HCT116 (cell line): ENCODE measurements around the gene RFTN2. TPM values are rescaled to one million over a fixed set of nuclear protein-coding genes. Genes with fewer than 3 reads are reported as not detected.

ENCODE experiments used
- ATAC-seq: fragments of 200-7000 bp; cut with Tn5 transposase; 2 replicates; pipeline ENCODE4 v1.9.1; 2020; ENCODE audit warnings: mild to moderate bottlenecking, moderate library complexity
- BruUV-seq: library from RNA; stranded (reverse); fragments of 400-500 nt; replicated peaks from 2 replicates; lab custom pipeline; 2021; lab: Mats Ljungman, UMichigan
- CTCF ChIA-PET: fragments of 300-600 bp; sonication (Branson Sonifier 250); formaldehyde crosslinking; loops from one replicate; lab custom pipeline; 2021; ENCODE audit warnings: antibody characterized with exemption; lab: Charles Lee
- POLR2A ChIA-PET: fragments of 300-600, 350-600 bp; sonication (Branson Sonifier 250); formaldehyde crosslinking; loops from one replicate; lab custom pipeline; 2021; ENCODE audit warnings: antibody characterized with exemption; lab: Charles Lee
- RAD21 ChIA-PET, 2 experiments: fragments of 300-600 bp; sonication (Branson Sonifier 250); formaldehyde crosslinking; loops; one replicate each; lab custom pipeline; 2023; ENCODE audit warnings: low total read pairs in 2 of 2; ENCODE audit not compliant: uncharacterized antibody in 2 of 2, unreplicated experiment in 2 of 2, low non-redundant PET in 1 of 2; lab: Charles Lee
- DNase-seq: peaks from one replicate; pipeline ENCODE4 v3.0.0-alpha.2; 2010; ENCODE audit warnings: low read depth, low spot score
- H2AFZ ChIP-seq: fragments of 200-600 bp; shearing (Covaris generic), sonication (generic); 2 replicates; pipeline ENCODE4 v1.6.1; 2017; ENCODE audit warnings: low read depth, mixed run types, mixed read lengths, antibody characterized with exemption, low read length; ENCODE audit not compliant: poor library complexity, severe bottlenecking
- H3K27ac ChIP-seq: 2 replicates; pipeline ENCODE4 v1.5.1; 2012; ENCODE audit warnings: low read depth, low read length
- H3K27me3 ChIP-seq: fragments of 200-600 bp; sonication (generic); 2 replicates; pipeline ENCODE4 v1.6.1; 2016; ENCODE audit warnings: mixed run types, low read length, mixed read lengths; ENCODE audit not compliant: insufficient read depth
- H3K36me3 ChIP-seq, 2 experiments: fragments of 200-500 bp in 1 of 2; fragments of 200-600 bp in 1 of 2; sonication (Bioruptor generic) in 1 of 2; sonication (generic) in 1 of 2; 2 replicates each; pipeline versions ENCODE4 v1.5.1 to v1.6.1; 2014 to 2016; ENCODE audit warnings: low read length in 2 of 2, inconsistent platforms in 1 of 2, mixed read lengths in 1 of 2, mixed run types in 1 of 2; ENCODE audit not compliant: insufficient read depth in 2 of 2, control insufficient read depth in 1 of 2
- H3K4me1 ChIP-seq, 2 experiments: fragments of 200-600 bp in 1 of 2; sonication (generic) in 1 of 2; 2 replicates each; pipeline versions ENCODE4 v1.5.1 to v1.6.1; 2012 to 2017; ENCODE audit warnings: low read length in 2 of 2, inconsistent platforms in 1 of 2, mild to moderate bottlenecking in 1 of 2, mixed read lengths in 1 of 2, mixed run types in 1 of 2, moderate library complexity in 1 of 2; ENCODE audit not compliant: insufficient read depth in 2 of 2, control insufficient read depth in 1 of 2
- H3K4me2 ChIP-seq: fragments of 200-600 bp; sonication (generic); 2 replicates; pipeline ENCODE4 v1.6.1; 2017; ENCODE audit warnings: mixed run types, low read length, mixed read lengths
- H3K4me3 ChIP-seq, 2 experiments: fragments of 200-600 bp in 1 of 2; sonication (generic) in 1 of 2; replicated peaks in 1 of 2; 2 replicates each; pipeline ENCODE4 v1.5.1; 2011 to 2016; ENCODE audit warnings: low read length in 2 of 2, control low read depth in 1 of 2, low read depth in 1 of 2, mild to moderate bottlenecking in 1 of 2, mixed read lengths in 1 of 2, mixed run types in 1 of 2
- H3K79me2 ChIP-seq: fragments of 200-600 bp; sonication (generic); 2 replicates; pipeline ENCODE4 v1.6.1; 2017; ENCODE audit warnings: mild to moderate bottlenecking, mixed run types, low read length, moderate library complexity, mixed read lengths; ENCODE audit not compliant: insufficient read depth
- H3K9ac ChIP-seq: fragments of 200-600 bp; sonication (generic); 2 replicates; pipeline ENCODE4 v1.6.1; 2016; ENCODE audit warnings: low read length, mixed read lengths
- H3K9me2 ChIP-seq: fragments of 200-600 bp; sonication (generic), shearing (Covaris generic); 2 replicates; pipeline ENCODE4 v1.6.1; 2017; ENCODE audit warnings: mixed run types, mild to moderate bottlenecking, moderate library complexity; ENCODE audit not compliant: insufficient read depth
- H3K9me3 ChIP-seq, 2 experiments: fragments of 200-500 bp in 1 of 2; fragments of 200-600 bp in 1 of 2; sonication (Bioruptor generic) in 1 of 2; sonication (generic) in 1 of 2; 2 replicates each; pipeline ENCODE4 v1.6.1; 2014 to 2017; ENCODE audit warnings: low read length in 2 of 2, mixed read lengths in 2 of 2, inconsistent platforms in 1 of 2, low read depth in 1 of 2, mild to moderate bottlenecking in 1 of 2, mixed run types in 1 of 2, moderate library complexity in 1 of 2; ENCODE audit not compliant: control insufficient read depth in 1 of 2, insufficient read depth in 1 of 2
- H4K20me1 ChIP-seq: fragments of 200-600 bp; sonication (generic), shearing (Covaris generic); 2 replicates; pipeline ENCODE4 v1.6.1; 2017; ENCODE audit warnings: mixed run types, mild to moderate bottlenecking, moderate library complexity; ENCODE audit not compliant: insufficient read depth
- CBX3 ChIP-seq: IDR thresholded peaks from 2 replicates; pipeline ENCODE4 v1.6.1; 2012; ENCODE audit warnings: low read depth
- CEBPB ChIP-seq: IDR thresholded peaks from 2 replicates; pipeline ENCODE4 v1.6.1; 2012; ENCODE audit warnings: low read depth
- EGR1 ChIP-seq: IDR thresholded peaks from 2 replicates; pipeline ENCODE4 v1.6.1; 2012; ENCODE audit warnings: low read depth
- EZH2 ChIP-seq: fragments of 200-600 bp; sonication (generic); IDR thresholded peaks from 2 replicates; pipeline ENCODE4 v1.6.1; 2017; ENCODE audit warnings: antibody characterized with exemption, mixed run types
- FOSL1 ChIP-seq: IDR thresholded peaks from 2 replicates; pipeline ENCODE4 v1.6.1; 2012; ENCODE audit warnings: low read depth
- POLR2A ChIP-seq: IDR thresholded peaks from 2 replicates; pipeline ENCODE4 v1.7.0; 2011; ENCODE audit warnings: borderline replicate concordance; ENCODE audit not compliant: insufficient read depth, insufficient read length; ENCODE audit errors: extremely low read depth
- POLR2AphosphoS5 ChIP-seq: IDR thresholded peaks from 2 replicates; pipeline ENCODE4 v1.6.1; 2011; ENCODE audit warnings: mild to moderate bottlenecking, low read depth, low read length, moderate library complexity
- REST ChIP-seq: IDR thresholded peaks from 2 replicates; pipeline ENCODE4 v1.6.1; 2012; ENCODE audit warnings: low read depth
- SIN3A ChIP-seq: IDR thresholded peaks from 2 replicates; pipeline ENCODE4 v1.6.1; 2012; ENCODE audit warnings: low read depth
- SP1 ChIP-seq: IDR thresholded peaks from 2 replicates; pipeline ENCODE4 v1.6.1; 2012; ENCODE audit warnings: low read depth
- TCF7L2 ChIP-seq: IDR thresholded peaks from 2 replicates; pipeline ENCODE4 v1.7.0; 2011; ENCODE audit warnings: borderline replicate concordance, inconsistent platforms; ENCODE audit not compliant: insufficient read depth, insufficient read length; ENCODE audit errors: extremely low read depth
- ZFX ChIP-seq: fragments of 450-650 bp; IDR thresholded peaks from 2 replicates; pipeline ENCODE4 v1.6.1; 2017
- ZNF274 ChIP-seq: fragments of 200-500 bp; sonication (Bioruptor generic); IDR thresholded peaks from 2 replicates; pipeline ENCODE4 v1.6.1; 2014; ENCODE audit warnings: mild to moderate bottlenecking, low read depth, low read length, inconsistent platforms
- intact Hi-C: fragments of 100-400 bp; cut with micrococcal nuclease; formaldehyde crosslinking; loops from 2 replicates; pipeline ENCODE4 v1.10.0; 2022
- total RNA-seq: library from RNA; stranded (reverse); gene quantifications from one replicate; pipeline ENCODE4 v1.2.1, GENCODE V29; 2021; ENCODE audit not compliant: unreplicated experiment
- TF ChIP-seq, protein P1 (sequence below): IDR thresholded peaks from 2 replicates; pipeline ENCODE4 v1.6.1; 2012
- TF ChIP-seq, protein P2 (sequence below), 3 experiments: fragments of 200-600 bp in 1 of 3; sonication (generic) in 1 of 3; IDR thresholded peaks in 2 of 3; conservative IDR thresholded peaks in 1 of 3; 2 replicates each; pipeline ENCODE4 v1.5.1; 2012 to 2017; ENCODE audit warnings: low read depth in 2 of 3, low read length in 2 of 3, antibody characterized with exemption in 1 of 3, borderline replicate concordance in 1 of 3, control low read depth in 1 of 3, mild to moderate bottlenecking in 1 of 3, mixed read lengths in 1 of 3, mixed run types in 1 of 3, moderate library complexity in 1 of 3; ENCODE audit not compliant: insufficient read depth in 1 of 3

Gene RFTN2
- total RNA-seq, 1 experiment from 2014 or later: not detected

DNA sequence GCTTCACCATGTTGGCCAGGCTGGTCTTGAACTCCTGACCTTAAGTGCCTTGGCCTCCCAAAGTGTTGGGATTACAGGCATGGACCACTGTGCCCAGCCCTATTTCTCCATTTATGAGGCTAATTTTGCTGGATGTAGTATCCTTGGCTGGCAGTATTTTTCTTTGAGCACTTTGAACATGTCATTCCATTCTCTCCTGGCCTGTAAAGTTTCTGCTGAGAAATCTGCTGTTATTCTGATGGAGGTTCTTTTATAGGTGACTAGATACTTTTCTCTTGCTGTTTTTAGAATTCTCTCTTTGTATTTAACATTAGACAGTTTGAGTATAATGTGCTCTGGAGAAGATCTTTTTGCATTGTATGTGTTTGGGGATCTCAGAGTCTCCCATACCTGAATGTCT, 9.1 kb downstream of the RFTN2 start:
- no TSS peak for BruUV-seq

More for the DNA sequence above, 9.1 kb downstream of the RFTN2 start:
- Histone ChIP-seq H3K4me1 (no peaks in the 10 kb centered on the region), H3K4me2 (no peak overlapping the region), H3K27me3 (no peaks in the 10 kb centered on the region), H3K79me2 (no peaks in the 10 kb centered on the region), H4K20me1 (no peaks in the 10 kb centered on the region), H3K9me2 (no peaks in the 10 kb centered on the region), H3K9ac (no peak overlapping the region), H3K27ac (no peak overlapping the region), H3K9me3 (no peaks in the 10 kb centered on the region), H3K36me3 (no peaks in the 10 kb centered on the region), H3K4me3 (no peak overlapping the region), H2AFZ (no peak overlapping the region)
- TF ChIP-seq CEBPB (no peak), POLR2AphosphoS5 (no peak), SP1 (no peak), EGR1 (no peak), ZFX (no peak), FOSL1 (no peak), CBX3 (no peak), POLR2A (no peak), TCF7L2 (no peak), EZH2 (no peak), ZNF274 (no peak), SIN3A (no peak), REST (no peak)
- TF ChIP-seq, protein P1, sequence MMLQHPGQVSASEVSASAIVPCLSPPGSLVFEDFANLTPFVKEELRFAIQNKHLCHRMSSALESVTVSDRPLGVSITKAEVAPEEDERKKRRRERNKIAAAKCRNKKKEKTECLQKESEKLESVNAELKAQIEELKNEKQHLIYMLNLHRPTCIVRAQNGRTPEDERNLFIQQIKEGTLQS: no peak
- TF ChIP-seq, protein P2, sequence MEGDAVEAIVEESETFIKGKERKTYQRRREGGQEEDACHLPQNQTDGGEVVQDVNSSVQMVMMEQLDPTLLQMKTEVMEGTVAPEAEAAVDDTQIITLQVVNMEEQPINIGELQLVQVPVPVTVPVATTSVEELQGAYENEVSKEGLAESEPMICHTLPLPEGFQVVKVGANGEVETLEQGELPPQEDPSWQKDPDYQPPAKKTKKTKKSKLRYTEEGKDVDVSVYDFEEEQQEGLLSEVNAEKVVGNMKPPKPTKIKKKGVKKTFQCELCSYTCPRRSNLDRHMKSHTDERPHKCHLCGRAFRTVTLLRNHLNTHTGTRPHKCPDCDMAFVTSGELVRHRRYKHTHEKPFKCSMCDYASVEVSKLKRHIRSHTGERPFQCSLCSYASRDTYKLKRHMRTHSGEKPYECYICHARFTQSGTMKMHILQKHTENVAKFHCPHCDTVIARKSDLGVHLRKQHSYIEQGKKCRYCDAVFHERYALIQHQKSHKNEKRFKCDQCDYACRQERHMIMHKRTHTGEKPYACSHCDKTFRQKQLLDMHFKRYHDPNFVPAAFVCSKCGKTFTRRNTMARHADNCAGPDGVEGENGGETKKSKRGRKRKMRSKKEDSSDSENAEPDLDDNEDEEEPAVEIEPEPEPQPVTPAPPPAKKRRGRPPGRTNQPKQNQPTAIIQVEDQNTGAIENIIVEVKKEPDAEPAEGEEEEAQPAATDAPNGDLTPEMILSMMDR (IDR thresholded peaks at IDR 0.05 in 2 of 3, conservative IDR thresholded peaks at IDR 0.05 in 1 of 3; ENCODE audit: borderline replicate concordance in 1 of 3, insufficient read depth in 1 of 3, low read depth in 2 of 3, low read length in 2 of 3): no peak
- CTCF ChIA-PET: no interaction called here
- no peak for ATAC-seq
- POLR2A ChIA-PET: no interaction called here
- RAD21 ChIA-PET: no interaction called here
- no peak for DNase-seq
- intact Hi-C loops: no loop called here
